Muscle of leg (tissue), 11 donors: ENCODE measurements around the gene TREML4. TPM values are rescaled to one million over a fixed set of nuclear protein-coding genes. Genes with fewer than 3 reads are reported as not detected.

ENCODE experiments used
- DNase-seq: peaks from one replicate; pipeline ENCODE4 v3.0.0; 2013
- H3K27ac ChIP-seq: one replicate; pipeline ENCODE4 v1.5.1; 2013; ENCODE audit warnings: mild to moderate bottlenecking, low read length, control low read depth
- H3K27me3 ChIP-seq: one replicate; pipeline ENCODE4 v1.6.1; 2013; ENCODE audit warnings: low read length; ENCODE audit not compliant: control insufficient read depth, insufficient read depth
- H3K36me3 ChIP-seq: one replicate; pipeline ENCODE4 v1.6.1; 2013; ENCODE audit warnings: low read length; ENCODE audit not compliant: control insufficient read depth, insufficient read depth
- H3K4me1 ChIP-seq: one replicate; pipeline ENCODE4 v1.6.1; 2013; ENCODE audit warnings: low read length; ENCODE audit not compliant: control insufficient read depth, insufficient read depth
- H3K4me3 ChIP-seq: one replicate; pipeline ENCODE4 v1.5.1; 2013; ENCODE audit warnings: low read length, control low read depth
- H3K9me3 ChIP-seq: replicated peaks from 2 replicates; pipeline ENCODE4 v1.6.1; 2013; ENCODE audit warnings: low read depth, low read length; ENCODE audit not compliant: control insufficient read depth
- WGBS: methylation state at CpG from one replicate; pipeline ENCODE4 v1.1.5; 2013; ENCODE audit warnings: missing lambda C conversion rate; ENCODE audit not compliant: insufficient coverage; 5-methylcytosine and 5-hydroxymethylcytosine counted together
- polyA plus RNA-seq, 8 donors: library from polyadenylated mRNA; unstranded; fragments of 120-200 nt; gene quantifications; one replicate each; pipeline versions ENCODE4 v1.2.1 to v1.2.3, GENCODE V29; 2013; ENCODE audit warnings: inconsistent platforms in 1 of 8, low replicate concordance in 1 of 8; ENCODE audit not compliant: insufficient read length in 8 of 8, insufficient read depth in 1 of 8
- total RNA-seq: library from RNA; stranded (reverse); fragments of 120-200 nt; gene quantifications from one replicate; pipeline ENCODE4 v1.2.4, GENCODE V29; 2013

The TREML4 gene
- total and polyA plus RNA-seq, 9 donors: not detected

GRCh38 chr6:41252401-41253169 lies 24.4 kb downstream of the TREML4 start:
- H3K4me3 ChIP-seq: no peak overlapping the region
- no peaks in the 10 kb centered on the region for H3K9me3 ChIP-seq
- H3K27ac ChIP-seq: no peak overlapping the region
- H3K27me3 ChIP-seq: no peaks in the 10 kb centered on the region
- 81% methylated on average over 3 of the region's 3 CpGs for WGBS
- no peaks in the 10 kb centered on the region for H3K36me3 ChIP-seq
- peaks cover 19% of the 10 kb centered on the region for H3K4me1 ChIP-seq
- DNase-seq: no peak

DNA sequence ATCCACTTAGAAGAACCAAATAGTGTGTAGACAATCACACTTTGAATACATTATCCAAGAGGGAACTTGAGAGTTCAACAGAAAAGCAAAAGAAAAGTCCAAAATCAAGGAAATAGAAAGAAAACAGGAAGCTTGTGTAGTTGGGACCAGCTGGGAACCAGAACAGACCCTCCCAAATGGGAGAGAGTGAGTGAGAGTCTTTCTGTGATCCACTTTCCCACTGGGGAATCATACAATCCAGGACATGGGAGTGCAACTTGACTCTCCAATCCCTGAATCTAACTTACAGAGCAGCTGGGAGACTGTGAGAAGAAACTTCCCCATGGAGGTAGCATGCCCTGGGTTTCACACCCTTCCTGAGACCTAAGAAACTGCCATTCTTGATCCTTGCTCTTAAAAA lies 27.0 kb downstream of the TREML4 start:
- no peaks in the 10 kb centered on the region for H3K9me3 ChIP-seq
- DNase-seq: peak; percentile 54

DNA sequence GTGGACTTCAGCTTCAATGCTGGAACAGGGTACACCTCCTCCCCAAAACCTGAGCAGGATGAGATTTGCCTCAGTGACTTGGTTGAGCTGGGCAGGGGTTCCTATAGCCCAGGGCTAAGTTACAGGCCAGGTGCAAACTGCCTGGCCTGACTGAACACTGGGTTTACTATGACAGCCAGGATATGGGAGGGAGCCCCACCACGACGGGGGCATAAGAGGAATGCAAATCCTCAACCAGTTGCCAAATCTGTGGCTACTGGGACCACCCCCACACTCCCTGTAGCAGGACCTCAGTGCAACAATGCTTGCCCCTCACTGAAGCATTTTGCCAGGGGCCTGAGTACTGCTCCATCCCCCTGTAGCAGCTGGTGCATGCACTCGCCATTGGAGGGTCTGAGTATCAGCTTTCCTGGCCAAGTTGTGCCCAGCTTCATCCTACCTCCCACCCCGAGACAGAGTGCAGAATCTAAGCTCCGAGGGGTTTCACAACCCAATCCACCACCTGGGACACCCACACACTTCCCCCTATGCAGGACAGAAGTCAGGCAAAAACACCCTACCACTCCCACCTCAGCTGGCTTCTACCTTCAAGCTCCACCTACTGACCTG lies 27.6 kb downstream of the TREML4 start:
- Histone ChIP-seq H3K36me3 (no peaks in the 10 kb centered on the region), H3K4me3 (no peak overlapping the region), H3K27ac (no peak overlapping the region), H3K4me1 (peaks cover 21% of the 10 kb centered on the region), H3K27me3 (no peaks in the 10 kb centered on the region), H3K9me3 (peaks cover 4% of the 10 kb centered on the region)
- 58% methylated on average over 5 of the region's 5 CpGs for WGBS
- DNase-seq: no peak

More for the DNA sequence above, 27.0 kb downstream of the TREML4 start:
- Histone ChIP-seq H3K4me1 (peaks cover 21% of the 10 kb centered on the region), H3K36me3 (no peaks in the 10 kb centered on the region), H3K27me3 (no peaks in the 10 kb centered on the region), H3K27ac (no peak overlapping the region), H3K4me3 (no peak overlapping the region)

- no peak for DNase-seq
- Histone ChIP-seq H3K36me3 (no peaks in the 10 kb centered on the region), H3K27me3 (no peaks in the 10 kb centered on the region), H3K27ac (no peak overlapping the region), H3K9me3 (peaks cover 6% of the 10 kb centered on the region), H3K4me1 (peaks cover 21% of the 10 kb centered on the region), H3K4me3 (no peak overlapping the region)
- no CpG with 5 or more reads among the region's 1 CpG for WGBS
Observed at GRCh38 chr6:41256383-41256782, 28.2 kb downstream of the TREML4 start.

GRCh38 chr6:41257369-41258195 lies 29.4 kb downstream of the TREML4 start:
- Histone ChIP-seq H3K9me3 (peaks cover 9% of the 10 kb centered on the region), H3K4me1 (peaks cover 21% of the 10 kb centered on the region), H3K36me3 (no peaks in the 10 kb centered on the region), H3K27ac (peak overlapping the region; percentile 31), H3K4me3 (no peak overlapping the region), H3K27me3 (no peaks in the 10 kb centered on the region)
- WGBS: no CpG with 5 or more reads among the region's 2 CpGs
- DNase-seq: peak; percentile 87

- Histone ChIP-seq H3K27ac (no peak overlapping the region), H3K4me3 (no peak overlapping the region), H3K27me3 (no peaks in the 10 kb centered on the region), H3K36me3 (no peaks in the 10 kb centered on the region), H3K4me1 (peaks cover 21% of the 10 kb centered on the region), H3K9me3 (peaks cover 11% of the 10 kb centered on the region)
- 78% methylated on average over 1 of the region's 1 CpG for WGBS
- no peak for DNase-seq
Observed at GRCh38 chr6:41258196-41258493, 30.0 kb downstream of the TREML4 start.

- 71% methylated on average over 2 of the region's 2 CpGs for WGBS
- Histone ChIP-seq H3K27ac (no peak overlapping the region), H3K4me3 (no peak overlapping the region), H3K27me3 (no peaks in the 10 kb centered on the region), H3K4me1 (peaks cover 2% of the 10 kb centered on the region), H3K9me3 (peaks cover 16% of the 10 kb centered on the region), H3K36me3 (no peaks in the 10 kb centered on the region)
- DNase-seq: no peak
Observed at GRCh38 chr6:41262401-41262800, 34.3 kb downstream of the TREML4 start.

DNA sequence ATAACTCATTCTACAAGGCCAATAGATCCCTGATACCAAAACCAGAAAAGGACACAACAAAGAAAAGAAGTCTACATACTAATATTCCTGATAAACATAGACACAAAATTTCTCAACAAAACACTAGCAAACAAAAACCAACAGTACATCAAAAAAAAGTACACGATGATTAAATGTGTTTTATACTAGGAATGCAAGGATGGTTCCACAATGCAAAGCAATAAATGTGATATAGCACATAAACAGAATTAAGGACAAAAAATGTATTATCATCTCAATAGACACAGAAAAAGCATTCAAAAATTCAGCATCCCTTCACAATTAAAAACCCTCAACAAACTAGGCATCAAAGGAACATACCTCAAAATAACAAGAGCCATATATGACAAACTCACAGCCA lies 35.1 kb downstream of the TREML4 start:
- no peak overlapping the region for H3K4me3 ChIP-seq
- WGBS: no CpG with 5 or more reads among the region's 1 CpG
- H3K27me3 ChIP-seq: no peaks in the 10 kb centered on the region
- peaks cover 16% of the 10 kb centered on the region for H3K9me3 ChIP-seq
- no peaks in the 10 kb centered on the region for H3K36me3 ChIP-seq
- no peak overlapping the region for H3K27ac ChIP-seq
- no peaks in the 10 kb centered on the region for H3K4me1 ChIP-seq
- DNase-seq: no peak

- H3K27me3 ChIP-seq: no peaks in the 10 kb centered on the region
- H3K36me3 ChIP-seq: no peaks in the 10 kb centered on the region
- no peak overlapping the region for H3K27ac ChIP-seq
- no peaks in the 10 kb centered on the region for H3K4me1 ChIP-seq
- H3K9me3 ChIP-seq: peaks cover 10% of the 10 kb centered on the region
- no peak for DNase-seq
- no peak overlapping the region for H3K4me3 ChIP-seq
Observed at GRCh38 chr6:41266541-41266940, 38.4 kb downstream of the TREML4 start.

DNA sequence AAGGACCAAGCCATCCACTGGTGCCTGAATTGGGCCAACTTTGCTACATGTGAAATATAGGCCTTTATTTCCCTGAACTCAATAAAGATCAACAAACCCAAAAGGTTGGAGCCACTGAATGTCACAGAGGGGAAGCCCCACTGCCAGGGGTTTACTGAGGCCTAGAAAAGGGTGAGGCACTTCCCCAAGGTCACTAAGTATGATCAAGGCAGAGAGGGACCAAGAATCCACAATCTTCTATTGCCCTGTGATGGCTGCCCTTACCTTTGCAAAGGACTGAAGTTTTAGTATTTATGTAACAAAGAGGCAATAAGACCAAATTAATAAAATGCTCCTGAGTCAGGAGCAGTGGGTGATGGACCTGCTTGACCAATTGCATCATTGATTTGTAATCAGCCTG lies 40.3 kb downstream of the TREML4 start:
- peaks cover 3% of the 10 kb centered on the region for H3K27me3 ChIP-seq
- H3K36me3 ChIP-seq: no peaks in the 10 kb centered on the region
- H3K27ac ChIP-seq: no peak overlapping the region
- DNase-seq: no peak
- peaks cover 2% of the 10 kb centered on the region for H3K9me3 ChIP-seq
- H3K4me1 ChIP-seq: no peaks in the 10 kb centered on the region
- no peak overlapping the region for H3K4me3 ChIP-seq
